Measurements from ENCODE around the gene PDIA6.
"Not testable (repeated sequence)": the region's sequence is repeated elsewhere in the genome, so short reads cannot be mapped to it uniquely, and the experiment has no call there.

Gene PDIA6

DNA sequence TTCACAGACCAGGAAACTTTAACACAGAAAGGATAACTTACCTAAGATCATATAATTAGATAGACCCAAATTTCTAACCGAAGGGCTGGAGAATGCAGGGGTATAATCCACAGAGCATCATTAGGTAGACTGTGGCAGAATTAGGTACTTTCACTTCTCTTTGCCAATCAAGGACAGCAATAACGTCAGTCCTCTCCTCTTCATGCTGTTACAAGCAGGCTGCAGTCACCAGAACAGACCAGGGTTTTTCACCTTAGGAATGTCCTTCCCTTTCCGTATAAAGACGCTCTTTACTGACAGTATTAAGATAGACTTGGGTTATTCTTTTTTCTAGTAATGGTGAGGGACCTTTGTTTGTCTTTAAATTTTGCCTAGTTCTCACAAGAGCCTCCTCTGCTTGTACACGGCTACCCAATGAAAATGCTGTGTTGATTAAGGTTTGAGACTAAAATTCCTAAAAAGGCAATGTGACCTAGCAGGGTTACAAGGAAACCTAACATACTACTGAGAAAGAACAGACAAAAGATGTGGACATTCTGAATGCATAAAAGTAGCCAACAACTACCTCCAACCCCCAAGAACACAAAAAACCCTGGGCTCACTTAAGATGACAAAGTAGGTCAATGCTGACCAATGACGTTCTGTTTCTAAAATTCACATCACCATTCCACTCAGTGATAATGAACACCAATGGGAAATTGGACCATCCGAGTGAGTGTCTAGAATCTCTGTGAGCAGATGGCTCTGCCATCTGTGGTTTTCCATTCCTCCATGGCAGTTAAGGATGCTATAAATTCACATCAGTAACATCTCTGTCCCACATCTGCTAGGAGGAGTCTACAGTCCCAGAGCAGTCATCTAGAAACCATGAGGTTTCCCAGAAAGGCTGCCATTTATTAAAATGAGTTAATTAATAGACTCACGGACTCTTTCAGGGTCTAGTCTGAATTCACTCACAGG is 2.1 kb downstream of the PDIA6 start:
- no peak for DNase-seq (ENCODE audit: low spot score)

DNA sequence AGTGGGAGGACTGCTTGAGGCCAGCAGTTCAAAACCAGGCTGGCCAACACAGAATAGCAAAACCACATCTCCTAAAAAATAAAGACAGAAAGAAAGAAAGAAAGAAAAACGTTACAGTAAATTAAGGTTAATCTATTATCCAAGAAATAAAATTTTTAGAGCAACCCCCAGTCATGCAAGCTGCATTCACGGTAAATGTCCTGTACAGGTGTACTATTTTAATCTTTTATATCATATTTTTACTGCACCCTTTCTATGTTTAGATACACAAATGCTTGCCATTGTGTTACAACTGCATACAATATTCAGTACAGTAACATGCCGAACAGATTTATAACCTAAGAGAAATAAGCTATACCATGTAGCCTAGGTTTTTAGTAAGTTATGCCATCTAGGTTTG is 6.0 kb downstream of the PDIA6 start:
- DNase-seq (ENCODE audit: low spot score): no peak

DNA sequence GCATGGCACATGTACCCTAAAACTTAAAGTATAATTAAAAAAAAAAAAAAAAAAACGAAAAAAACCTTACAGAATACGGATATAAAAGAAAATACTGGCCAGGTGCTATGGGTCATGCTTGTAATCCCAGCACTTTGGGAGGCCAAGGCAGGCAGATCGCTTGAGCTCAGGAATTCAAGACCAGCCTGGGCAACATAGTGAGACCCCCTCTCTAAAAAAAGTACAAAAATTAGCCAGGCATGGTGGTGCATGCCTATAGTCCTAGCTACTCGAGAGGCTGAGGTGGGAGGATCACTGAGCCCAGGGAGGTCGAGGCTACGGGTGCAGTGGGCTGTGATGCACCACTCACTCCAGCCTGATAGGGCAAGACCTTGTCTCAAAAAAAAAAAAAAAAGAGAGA is 6.6 kb downstream of the PDIA6 start:
- DNase-seq (ENCODE audit: low spot score): not testable (repeated sequence)

DNA sequence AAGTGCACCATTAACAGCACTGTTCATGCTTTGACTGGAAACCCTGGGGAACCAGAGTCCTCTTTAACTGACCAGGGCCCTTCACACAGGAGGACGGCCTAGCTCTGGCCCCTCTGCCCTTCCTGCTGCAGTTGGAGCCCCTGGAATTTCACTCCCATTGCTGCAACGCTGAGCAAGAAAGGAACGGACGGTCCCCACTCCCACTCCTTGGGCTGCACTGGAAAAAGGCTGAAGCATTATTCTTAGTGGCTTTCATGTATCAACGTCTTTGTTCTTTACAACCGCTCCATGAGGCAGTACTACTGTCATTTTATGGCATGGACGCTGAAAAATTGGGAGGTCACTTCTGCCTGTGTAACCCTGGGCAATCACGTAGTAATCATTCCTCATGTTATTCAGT is 9.9 kb downstream of the PDIA6 start:
- DNase-seq (ENCODE audit: low spot score): no peak

DNA sequence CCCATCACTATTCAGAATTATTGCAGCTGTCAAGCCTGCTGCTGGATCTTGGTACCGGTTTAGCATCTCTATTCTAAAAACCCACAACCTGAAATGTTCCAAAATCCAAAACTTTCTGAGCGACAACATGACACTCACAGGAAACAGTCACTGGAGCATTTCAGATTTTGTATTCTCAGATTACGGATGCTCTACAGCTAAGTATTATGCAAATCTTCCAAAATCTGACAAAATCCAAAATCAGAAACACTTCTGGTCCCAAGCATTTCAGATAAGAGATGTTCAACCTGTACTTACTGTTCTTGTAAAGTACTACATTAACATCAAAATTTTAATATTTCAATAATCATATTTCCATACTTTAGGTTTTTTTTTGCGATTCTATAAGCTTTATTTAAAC is 12.4 kb downstream of the PDIA6 start:
- no peak for DNase-seq (ENCODE audit: low spot score)

DNA sequence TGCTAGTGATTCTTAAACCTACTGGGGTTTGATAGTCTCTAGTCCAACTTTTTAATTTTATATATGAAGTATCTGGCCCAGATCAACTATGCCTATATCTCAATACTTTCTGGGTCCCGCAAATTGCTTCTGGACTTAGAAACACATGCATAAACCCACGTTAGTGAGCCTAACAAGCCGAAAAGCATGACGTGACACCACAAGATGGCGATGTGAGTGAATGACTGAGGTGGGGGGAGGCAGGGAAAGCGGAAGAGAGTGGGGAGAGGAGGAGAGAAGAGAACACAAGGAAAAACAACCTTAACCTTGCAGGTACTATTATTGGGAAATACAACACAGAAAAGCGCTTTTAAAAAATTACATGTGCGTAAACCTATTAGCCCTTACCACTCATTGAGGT is 13.8 kb downstream of the PDIA6 start:
- DNase-seq (ENCODE audit: low spot score): no peak

DNA sequence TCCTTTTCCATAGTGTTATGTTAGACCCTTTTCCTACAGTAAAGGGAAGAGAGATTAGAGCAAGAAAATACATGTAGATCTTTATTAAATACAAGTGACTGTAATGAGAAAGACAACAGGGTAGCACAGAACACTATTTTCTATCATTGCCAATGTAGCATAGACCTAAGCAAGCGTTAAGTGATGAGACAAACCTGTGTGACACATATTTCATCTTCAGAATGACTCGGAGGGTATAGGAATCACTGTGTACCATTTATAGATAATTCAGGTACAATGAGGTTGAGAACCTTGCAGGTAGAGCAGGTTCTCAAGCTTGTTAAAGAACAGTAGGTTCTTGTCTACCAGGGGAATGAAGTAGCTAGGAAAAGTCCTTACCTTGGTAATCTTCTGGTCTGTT is 15.9 kb downstream of the PDIA6 start:
- no peak for DNase-seq (ENCODE audit: low spot score)

DNA sequence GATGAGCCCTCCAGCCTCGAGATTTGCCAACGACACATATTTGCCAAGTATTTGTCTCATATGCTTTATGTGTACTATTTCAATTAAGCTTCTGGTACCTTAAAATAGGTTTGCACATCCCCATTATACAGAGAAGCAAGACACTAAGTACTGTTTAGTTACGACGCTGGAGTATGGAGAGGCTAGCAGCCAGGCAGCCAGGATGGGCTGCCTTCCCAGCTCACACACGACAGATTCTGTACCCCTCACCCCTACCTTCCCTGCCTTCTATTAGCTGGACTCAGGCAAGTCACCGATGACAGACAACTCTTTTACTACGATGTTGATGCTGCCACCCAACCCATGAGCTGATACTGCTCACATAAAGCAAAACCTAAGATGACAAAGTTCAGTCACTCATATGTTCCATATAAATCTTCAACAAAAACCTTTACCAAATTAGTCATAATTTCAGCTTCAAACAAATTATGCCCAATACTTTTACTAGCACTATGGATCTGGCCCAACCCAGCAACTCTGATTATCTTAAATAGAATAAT is 17.0 kb downstream of the PDIA6 start:
- DNase-seq (ENCODE audit: low spot score): no peak

DNA sequence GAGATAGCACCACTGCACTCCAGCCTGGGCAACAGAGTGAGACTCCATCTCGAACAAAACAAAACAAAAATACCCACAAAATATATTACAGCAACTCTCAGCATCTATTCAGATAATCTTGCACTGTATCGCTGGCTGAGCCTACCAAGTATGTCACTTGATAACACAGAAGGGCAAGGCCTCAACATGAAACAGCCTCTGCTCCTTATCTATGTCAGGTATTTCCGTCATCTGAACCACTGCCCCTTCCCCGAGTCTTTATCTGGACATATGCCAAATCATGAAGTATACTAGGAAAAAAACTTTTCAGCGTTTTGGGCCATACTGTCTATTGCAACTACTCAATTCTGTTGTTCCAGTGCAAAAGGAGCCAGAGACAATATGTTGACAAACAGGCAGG is 17.7 kb downstream of the PDIA6 start:
- DNase-seq (ENCODE audit: low spot score): no peak

DNA sequence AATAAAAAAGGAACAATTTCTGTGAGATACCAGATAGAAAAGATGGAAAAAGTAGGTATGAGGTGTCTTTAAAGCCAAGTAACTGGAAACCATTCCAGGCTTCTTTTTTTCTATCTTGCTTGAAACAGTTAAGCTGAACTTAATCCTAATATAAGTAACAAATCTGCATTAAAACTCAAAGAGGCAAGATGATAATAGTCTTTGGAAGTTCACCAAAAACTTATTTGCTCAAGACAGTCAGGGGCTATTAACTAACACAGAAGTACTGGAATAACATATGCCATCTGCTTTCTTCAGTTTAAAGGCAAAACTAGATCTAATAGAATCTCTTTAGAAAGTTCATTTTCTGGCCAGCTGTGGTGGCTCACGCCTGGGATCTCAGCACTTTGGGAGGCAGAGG is 18.8 kb downstream of the PDIA6 start:
- DNase-seq (ENCODE audit: low spot score): no peak

DNA sequence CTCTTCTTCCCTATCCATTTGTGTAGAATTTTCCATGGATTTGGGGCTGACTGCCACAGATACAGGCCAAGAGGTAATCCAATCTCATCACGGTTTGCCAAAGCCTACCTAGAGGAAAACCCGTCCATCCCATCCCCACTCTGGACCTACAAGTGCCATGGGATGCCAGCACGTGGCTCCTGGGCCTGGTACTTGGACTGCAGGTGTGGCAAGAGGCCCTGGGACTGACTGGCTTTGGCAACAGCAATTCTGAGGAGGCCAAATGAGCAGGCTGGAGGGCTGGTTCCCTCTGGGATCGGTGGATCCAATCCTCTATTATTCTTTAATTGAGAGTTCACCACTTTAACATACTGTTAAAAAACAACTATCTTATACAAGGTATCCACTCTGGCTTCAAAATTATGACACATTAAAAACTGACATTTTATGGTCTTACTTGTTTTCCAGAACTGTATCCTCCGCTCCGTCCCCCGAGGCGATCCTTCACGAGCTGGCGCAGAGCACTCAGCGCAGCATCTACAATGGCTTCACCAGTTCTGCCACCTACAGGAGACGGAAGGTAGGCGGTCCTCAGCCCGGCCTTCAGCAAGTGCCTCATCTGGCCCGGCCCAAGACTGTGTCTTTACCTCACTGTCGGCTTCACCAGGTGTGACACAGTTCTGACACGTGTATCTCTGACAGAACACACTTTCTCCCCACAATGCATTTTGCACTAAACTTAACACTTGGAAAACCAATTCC is 19.8 kb downstream of the PDIA6 start:
- DNase-seq (ENCODE audit: low spot score): no peak

DNA sequence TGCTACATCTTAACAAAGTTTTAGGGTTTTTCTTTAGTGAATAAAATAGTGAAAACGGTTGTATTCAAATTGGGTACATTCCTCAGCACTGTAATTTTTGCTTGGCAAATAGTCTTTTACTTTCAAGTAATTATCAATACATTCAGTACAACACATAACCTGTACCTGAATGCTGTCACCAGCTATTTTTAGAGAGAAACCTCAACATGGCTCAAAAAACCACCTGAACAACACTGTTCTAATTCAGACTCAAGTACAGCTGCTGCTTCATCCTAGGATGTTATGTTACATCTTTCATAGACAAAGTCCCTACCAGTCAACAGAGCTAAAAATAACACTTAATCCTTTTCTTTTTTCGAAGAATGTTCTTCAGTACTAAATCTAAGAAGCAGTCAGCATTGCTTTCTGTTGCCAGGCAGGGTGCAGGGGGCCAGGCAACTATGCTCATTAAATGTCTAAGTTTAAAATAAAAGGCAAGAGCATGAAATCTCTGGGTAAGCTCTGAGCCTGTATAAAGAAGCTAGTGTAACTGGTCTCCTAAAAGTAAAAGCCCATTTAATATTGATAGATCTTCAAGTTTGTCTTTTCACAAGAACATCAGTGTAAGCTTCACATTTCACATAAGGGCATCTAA is 20.5 kb downstream of the PDIA6 start:
- no peak for DNase-seq (ENCODE audit: low spot score)

DNA sequence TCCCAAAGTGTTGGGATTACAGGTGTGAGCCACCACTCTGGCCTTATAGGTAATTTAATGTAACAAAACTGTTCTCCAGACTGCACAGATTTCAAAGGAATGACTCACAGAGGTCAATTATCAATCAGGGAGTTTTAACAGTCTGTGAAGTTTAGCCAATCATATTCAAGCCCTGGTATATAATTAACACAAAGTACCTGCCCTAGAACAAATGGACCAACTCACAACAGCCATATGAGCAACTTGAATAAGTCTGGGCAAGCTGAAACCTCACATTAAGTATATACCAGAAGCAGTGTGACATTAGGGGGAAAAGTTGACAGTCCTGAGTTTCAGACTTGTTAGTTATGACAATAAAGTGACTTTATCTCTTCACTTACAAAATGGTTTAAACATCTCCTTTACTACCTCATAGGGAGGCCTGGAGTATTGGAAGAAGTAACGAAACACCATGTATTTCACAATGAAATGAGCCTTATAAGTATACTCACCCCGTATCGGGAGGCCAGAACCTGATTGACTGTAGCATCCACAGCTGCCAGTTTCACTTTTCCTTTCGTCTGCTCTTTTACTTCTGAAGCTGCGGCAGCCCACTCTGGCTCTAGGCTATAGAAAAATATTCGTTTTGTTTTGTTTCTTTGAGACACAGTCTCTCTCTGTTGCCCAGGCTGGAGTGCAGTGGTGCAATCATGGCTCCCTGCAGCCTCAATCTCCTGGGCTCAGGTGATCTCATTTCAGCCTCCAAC is 22.2 kb downstream of the PDIA6 start:
- no peak for DNase-seq (ENCODE audit: low spot score)

DNA sequence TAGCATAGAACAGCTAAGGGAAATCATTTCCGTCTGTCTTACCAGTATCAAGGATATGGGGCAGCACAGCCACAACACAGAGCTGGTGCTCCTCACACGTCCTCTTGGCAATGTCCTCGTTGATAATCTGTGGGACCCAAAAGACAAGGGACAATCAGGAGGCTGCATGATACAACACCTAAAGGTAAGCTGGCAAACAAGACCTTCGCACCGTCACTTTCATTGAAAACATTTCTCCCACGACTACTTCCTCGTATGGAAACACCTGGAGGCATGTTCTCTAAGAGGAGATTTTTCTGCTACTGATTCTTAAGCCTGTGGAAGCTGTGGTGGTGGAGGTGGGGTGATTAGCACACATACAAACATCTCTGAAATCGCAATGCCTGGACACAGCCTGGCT is 23.7 kb downstream of the PDIA6 start:
- no peak for DNase-seq (ENCODE audit: low spot score)

DNA sequence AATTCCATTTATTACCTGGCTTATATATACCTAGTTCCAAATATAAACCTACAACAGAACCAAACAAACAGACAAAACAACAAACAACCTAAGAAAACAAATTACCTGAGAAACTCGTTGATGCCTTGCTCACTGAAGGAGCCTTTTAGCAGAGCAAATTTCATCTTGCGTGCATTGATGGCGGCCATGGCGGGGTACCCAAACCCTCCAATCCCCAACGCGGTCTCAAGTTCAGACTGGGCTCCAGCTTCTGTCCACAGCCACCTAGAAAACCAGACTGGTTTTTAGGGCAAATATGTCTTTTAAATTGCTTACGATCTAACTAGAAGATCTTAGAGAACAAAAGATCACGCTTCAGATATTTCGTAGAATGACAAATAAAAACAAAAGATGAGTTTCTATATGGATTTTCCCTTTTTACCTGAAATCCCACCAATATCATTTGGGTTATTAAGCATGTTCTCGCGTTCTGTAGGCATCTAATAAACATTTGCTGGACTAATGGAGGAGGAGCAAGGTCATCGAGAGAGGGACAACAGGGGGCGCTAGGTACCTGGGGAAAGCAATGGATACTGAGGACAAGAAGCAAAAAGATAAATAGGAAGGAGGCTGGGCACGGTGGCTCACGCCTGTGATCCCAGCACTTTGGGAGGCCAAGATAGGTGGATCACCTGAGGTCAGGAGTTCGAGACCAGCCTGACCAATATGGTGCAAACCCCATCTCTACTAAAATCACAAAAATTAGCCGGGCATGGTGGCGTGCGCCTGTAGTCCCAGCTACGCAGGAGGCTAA is 25.2 kb downstream of the PDIA6 start:
- no peak for DNase-seq (ENCODE audit: low spot score)

DNA sequence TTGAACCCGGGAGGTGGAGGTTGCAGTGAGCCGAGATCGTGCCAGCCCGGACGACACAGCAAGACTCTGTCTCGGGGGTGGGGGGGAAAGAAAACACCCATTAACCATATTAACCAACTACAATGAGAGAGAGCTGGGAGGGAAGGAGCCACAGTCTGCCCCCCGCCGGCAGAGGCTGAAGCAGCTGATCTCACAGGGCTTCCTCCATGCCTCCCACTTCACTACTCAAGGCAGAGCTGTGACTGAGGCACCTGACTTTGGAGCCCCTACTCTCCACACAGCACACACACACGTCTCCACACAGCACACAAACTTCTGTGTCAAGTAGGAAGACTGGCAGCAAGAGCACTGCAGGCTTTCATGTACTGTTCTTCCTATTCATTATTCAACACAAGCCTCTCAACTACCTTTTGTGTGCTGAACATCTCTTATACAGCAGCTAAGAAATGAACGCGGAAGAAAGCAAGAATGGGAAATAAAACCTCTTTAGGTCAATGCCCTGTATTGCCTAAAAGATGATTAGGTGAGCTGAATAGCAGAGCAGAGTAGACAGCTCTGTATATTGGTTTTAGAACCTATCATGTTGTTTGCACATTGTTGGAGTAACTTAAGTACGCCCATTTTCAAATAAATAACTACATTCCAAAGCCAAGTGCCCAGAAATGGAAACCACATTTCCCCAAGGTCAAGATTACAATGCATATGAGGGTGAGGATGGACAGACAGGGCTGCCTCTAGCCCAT is 26.2 kb downstream of the PDIA6 start:
- no peak for DNase-seq (ENCODE audit: low spot score)

DNA sequence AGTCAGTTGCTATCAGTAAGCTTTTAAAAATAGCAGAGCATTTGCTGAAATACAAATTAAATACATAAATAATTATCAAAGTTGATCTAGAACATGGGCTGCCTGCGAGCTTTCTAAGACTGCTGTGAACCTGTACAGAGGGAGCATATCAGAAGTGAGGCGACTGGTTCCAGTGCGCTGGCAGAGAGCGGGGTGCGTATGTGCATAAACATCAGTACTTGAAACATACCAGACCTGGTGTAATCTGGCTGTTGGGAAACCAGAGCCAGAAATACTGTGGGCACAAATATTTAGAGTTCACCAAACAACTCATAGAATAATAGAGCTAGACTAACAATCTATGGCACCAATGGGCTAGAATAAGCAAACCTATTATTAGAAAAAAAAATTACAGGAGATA is 27.3 kb downstream of the PDIA6 start:
- no peak for DNase-seq (ENCODE audit: low spot score)

DNA sequence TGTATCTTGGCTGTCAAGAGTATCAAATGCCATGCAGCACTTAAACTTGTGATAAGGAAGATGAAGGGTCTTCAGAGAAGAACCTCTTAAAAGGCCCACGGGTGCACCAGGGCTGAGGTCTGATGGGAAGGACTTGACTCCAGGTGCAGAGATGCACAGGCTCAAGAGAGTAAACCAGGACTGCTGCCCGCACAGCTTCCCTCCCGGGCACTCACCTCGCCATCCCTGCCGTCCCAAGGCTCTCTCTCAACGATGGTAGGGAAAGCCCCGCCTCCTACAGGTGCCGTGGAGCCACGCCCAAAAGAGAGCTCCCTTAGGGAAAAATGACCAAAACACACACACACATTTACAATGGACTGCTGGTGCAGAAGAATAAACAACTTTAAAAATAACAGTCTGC is 27.9 kb downstream of the PDIA6 start:
- DNase-seq (ENCODE audit: low spot score): no peak

DNA sequence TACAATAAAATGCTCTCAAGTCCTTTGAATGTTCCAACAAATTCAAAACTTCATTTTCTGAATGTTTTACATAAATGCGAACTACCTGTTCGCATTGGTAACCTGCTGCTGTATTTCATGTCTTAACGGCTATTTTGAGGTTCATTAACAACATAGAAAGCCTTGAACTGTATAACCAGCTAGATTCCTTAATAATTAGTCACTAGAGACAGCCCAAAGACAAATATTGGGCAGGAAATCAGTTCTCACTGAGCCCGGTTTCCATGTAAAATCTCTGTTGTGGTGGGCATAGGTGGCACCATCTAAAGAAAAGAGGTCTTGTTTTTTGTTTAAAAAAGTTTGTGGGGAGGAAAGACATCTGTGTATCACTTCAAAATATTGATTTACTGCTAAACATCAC is 29.2 kb downstream of the PDIA6 start:
- no peak for DNase-seq (ENCODE audit: low spot score)

DNA sequence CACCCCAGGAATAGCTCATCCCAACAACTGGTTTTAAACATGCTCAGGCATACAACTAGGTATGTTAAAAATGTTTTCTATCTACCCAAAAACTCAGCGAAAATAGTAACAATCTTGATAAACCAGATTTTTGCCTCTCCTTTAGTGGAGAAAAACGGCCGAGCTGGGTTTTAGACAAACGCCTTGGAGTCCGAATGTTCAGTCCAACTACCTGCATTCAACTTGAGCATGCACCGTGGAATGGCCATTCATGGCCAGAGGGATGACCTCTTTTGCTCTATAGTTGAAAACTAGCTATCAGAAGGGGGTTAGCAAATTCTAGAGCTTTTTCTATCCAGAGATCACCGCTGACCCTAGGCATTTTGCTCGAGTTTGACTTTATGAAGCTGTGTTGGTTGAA is 30.8 kb downstream of the PDIA6 start:
- no peak for DNase-seq (ENCODE audit: low spot score)

Data from iPS-NIHi11 (cell line).